ENCODE measurements around the gene GRIK5.

GRIK5 gene

GRCh38 chr19:41958367-41959055 lies 111.5 kb downstream of the GRIK5 start:
- peak in 1 of 2 donors; percentile 68 for DNase-seq (ENCODE audit: extremely low read depth in 1 of 2, low read depth in 1 of 2)

GRCh38 chr19:41957838-41958366 lies 112.1 kb downstream of the GRIK5 start:
- DNase-seq (ENCODE audit: extremely low read depth in 1 of 2, low read depth in 1 of 2): no peak

- DNase-seq (ENCODE audit: extremely low read depth in 1 of 2, low read depth in 1 of 2): no peak
Observed at GRCh38 chr19:41957161-41957837, 112.7 kb downstream of the GRIK5 start.

- DNase-seq (ENCODE audit: extremely low read depth in 1 of 2, low read depth in 1 of 2): no peak
Observed at GRCh38 chr19:41956621-41957020, 113.4 kb downstream of the GRIK5 start.

GRCh38 chr19:41955521-41955920 lies 114.5 kb downstream of the GRIK5 start:
- no peak for DNase-seq (ENCODE audit: extremely low read depth in 1 of 2, low read depth in 1 of 2)

GRCh38 chr19:41951686-41952172 lies 118.3 kb downstream of the GRIK5 start:
- DNase-seq (ENCODE audit: extremely low read depth in 1 of 2, low read depth in 1 of 2): peak; percentile 78 to 87
